Fibroblast of skin of back (primary cell): Measurements from ENCODE around the gene TOMM7. TPM values are rescaled to one million over a fixed set of nuclear protein-coding genes. Genes with fewer than 3 reads are reported as not detected.

Source experiments
- DNase-seq: peaks from one replicate; pipeline ENCODE4 v3.0.0-alpha.2; 2013
- polyA plus RNA-seq, 2 experiments: library from polyadenylated mRNA; unstranded; fragments of 120-200 nt; gene quantifications; one replicate each; pipeline ENCODE4 v1.2.1, GENCODE V29; 2013; ENCODE audit not compliant: insufficient read length in 2 of 2

The TOMM7 gene
- 340 TPM for polyA plus RNA-seq (2013, experiment 1 of 2; ENCODE audit: insufficient read length)
- 388 TPM for polyA plus RNA-seq (2013, experiment 2 of 2; ENCODE audit: insufficient read length)

GRCh38 chr7:22822486-22823141 lies at the start of gene TOMM7:
TOMM7 (minus strand) TSS chr7:22822849; CDS start chr7:22822779, 70 bp downstream.
- peak; percentile 97 for DNase-seq

GRCh38 chr7:22872096-22872807 lies 49.6 kb upstream of the TOMM7 start:
- no peak for DNase-seq

DNA sequence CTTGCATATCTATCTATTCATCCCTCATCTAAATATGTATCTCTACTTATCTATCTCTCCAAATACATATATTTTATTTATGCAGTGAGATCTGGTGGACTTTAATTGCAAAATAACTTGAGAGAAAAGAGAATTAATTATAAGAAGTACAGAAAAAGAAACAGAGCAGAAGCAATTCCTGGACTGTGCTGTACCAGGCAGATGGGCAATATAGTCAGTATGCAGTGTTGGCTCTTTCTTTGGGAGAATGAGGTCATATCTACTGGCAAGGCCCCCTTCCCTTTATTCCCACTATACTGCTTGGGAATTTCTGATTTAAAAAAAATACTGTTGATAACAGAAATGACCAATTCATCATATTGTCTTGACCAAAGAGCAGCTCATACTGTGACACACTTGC lies 49.0 kb upstream of the TOMM7 start:
- no peak for DNase-seq

GRCh38 chr7:22868509-22868908 lies 45.9 kb upstream of the TOMM7 start:
- no peak for DNase-seq

GRCh38 chr7:22867589-22867988 lies 44.9 kb upstream of the TOMM7 start:
- DNase-seq: no peak

DNA sequence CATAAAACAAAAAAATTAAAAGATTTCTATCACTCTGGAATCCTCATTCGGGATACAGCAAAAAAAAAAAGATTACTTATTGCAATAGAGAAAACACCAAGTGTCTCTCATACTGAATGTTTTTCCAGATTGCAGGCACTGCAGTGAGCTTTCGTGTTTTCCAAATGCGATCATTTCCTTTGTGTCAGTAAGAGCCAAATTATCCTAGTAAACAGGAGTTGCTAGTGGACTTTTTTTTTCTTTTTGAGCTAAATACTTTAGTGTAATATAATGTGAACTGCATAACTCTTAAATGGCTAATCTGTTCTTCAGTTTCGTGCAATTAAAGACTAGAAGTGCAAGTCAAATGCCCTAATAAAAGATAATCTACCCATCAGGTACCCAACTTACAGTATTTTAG lies 44.4 kb upstream of the TOMM7 start:
- DNase-seq: peak; percentile 41

- DNase-seq: no peak
Measured at GRCh38 chr7:22865602-22865960, 42.9 kb upstream of the TOMM7 start.

- no peak for DNase-seq
Measured at GRCh38 chr7:22864855-22865601, 42.4 kb upstream of the TOMM7 start.

DNA sequence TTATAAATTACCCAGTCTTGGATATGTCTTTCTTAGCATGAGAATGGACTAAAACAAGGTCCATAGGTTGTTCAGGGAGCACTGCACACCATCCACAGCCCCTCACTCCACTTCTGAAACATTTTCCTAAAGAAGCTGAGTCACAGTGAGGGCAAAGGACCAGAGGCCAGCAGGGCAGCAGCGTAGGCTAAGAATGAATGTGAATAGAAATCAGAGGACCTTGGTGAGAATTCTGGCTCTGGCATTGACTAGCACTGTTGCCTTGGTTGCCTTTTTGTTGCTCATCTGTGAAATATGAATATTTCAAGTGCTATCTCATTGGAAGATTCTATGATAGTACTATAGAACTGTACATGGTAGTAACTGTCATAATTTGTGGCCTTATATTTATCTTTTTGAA lies 41.7 kb upstream of the TOMM7 start:
- peak; percentile 50 for DNase-seq

DNA sequence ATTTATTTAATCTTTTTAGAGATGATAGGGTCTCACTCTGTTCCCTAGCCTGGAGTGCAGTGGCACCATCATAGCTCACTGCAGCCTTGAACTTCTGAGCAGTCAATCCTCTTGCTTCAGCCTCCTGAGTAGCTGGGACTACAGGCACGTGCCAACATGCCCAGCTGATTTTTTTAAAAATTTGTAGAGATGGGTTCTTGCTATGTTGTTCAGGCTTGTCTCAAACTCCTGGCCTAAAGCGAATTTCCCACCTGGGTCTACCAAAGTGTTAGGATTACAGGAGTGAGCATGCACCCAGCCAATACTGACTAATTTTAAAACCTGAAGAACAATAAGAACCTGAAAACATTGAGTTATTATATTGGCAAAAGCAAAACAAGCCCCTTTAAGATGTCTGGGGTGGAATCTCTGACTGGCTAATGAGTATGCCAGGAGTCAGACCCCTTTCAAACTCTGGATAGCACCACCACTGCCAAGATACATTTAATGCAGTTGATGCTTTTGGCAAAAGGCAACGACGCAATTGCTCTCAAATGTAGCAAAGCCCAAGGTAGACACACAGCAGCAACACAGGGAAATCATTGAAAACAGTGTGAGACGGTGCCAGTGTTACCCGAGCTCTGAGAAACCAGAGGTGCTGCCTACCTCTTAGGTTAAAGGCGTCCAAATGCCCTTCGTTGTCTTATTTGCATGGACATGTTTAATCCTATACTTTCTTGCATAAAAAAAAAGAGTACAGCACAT lies 40.7 kb upstream of the TOMM7 start:
- no peak for DNase-seq

GRCh38 chr7:22861576-22861975 lies 38.9 kb upstream of the TOMM7 start:
- DNase-seq: no peak

GRCh38 chr7:22860784-22861482 lies 38.3 kb upstream of the TOMM7 start:
- DNase-seq: no peak

DNA sequence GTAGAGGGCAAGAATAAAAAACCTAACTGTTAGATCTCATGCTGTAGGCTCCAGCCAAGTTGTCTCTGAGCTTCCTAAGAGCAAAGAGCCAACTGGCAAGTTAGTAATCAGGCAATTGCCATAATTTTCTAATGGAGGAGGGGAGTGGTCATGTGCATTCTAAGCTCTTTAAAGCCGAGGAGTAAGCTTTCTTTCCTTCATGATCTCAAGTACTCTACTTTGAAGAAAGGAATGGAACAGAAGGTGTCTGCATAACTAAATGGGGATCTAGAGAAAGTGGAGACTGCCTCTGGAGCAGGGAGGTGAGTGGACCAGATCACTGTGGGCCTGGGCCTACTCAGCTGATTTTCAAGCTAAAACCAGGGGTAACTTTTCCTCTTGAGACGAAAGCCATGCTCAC lies 37.7 kb upstream of the TOMM7 start:
- no peak for DNase-seq

- no peak for DNase-seq
Measured at GRCh38 chr7:22859641-22860290, 37.1 kb upstream of the TOMM7 start.

GRCh38 chr7:22858640-22859561 lies 36.3 kb upstream of the TOMM7 start:
- peak; percentile 98 for DNase-seq

DNA sequence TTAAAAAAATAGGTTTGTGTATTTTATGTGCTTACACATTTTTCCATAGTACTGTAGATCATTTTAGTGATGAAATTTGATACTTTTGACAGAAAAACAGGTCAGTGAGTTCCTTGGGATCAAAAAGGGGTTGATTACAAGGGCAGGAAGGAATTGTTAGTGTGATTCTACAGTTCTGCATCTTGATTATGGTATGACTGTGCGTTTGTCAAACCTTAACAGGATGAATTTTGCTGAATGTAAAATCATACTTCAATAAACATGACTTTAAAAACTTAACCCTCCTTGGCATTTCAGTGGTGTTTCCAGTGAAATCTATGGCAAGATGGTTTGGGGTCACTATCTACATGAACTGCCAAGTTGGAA lies 35.6 kb upstream of the TOMM7 start:
- no peak for DNase-seq

DNA sequence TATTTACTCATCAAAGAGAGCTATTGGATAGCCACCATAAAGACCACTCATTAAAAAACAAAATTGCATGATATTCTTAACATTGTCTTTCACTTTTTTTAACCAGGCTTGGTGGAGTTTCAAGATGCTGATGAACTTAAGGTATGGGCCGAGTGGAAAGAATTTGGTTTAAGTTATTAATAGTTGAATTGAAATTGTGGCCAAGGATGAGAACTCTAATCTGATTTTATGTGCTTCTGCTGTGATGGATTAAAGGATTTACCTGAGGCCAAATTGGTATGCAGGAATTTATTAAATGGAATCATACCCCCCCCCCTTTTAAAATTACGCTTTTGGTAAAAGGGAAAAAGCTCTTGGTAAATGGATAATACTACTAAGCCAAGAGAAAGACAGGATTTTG lies 33.8 kb upstream of the TOMM7 start:
- no peak for DNase-seq

- no peak for DNase-seq
Measured at GRCh38 chr7:22855049-22855392, 32.4 kb upstream of the TOMM7 start.

- peak; percentile 91 for DNase-seq
Measured at GRCh38 chr7:22854158-22855048, 31.8 kb upstream of the TOMM7 start.
